Spleen (tissue), 11 donors: ENCODE results near the gene MATCAP1. TPM values are rescaled to one million over a fixed set of nuclear protein-coding genes. Genes with fewer than 3 reads are reported as not detected.

Source experiments
- DNase-seq: peaks from one replicate; pipeline ENCODE4 v3.0.0-alpha.2; 2020
- H3K27ac ChIP-seq, 8 donors: fragments of 200-600 bp; sonication (generic) in 7 of 8; 1 replicate in 4 of 8; 2 replicates in 4 of 8; pipeline versions ENCODE4 v1.5.0 to v1.8.0; 2016 to 2021; ENCODE audit warnings: inconsistent platforms in 4 of 8, mild to moderate bottlenecking in 4 of 8, moderate library complexity in 1 of 8
- H3K27me3 ChIP-seq, 7 donors: fragments of 200-600 bp; sonication (generic) in 6 of 7; replicated peaks in 1 of 7; 1 replicate in 4 of 7; 2 replicates in 3 of 7; pipeline versions ENCODE4 v1.5.0 to v1.8.0; 2016 to 2021; ENCODE audit warnings: inconsistent platforms in 3 of 7, mild to moderate bottlenecking in 1 of 7
- H3K36me3 ChIP-seq, 6 donors: fragments of 200-600 bp; sonication (generic) in 5 of 6; 1 replicate in 4 of 6; 2 replicates in 2 of 6; pipeline versions ENCODE4 v1.5.0 to v1.8.0; 2016 to 2021; ENCODE audit warnings: inconsistent platforms in 2 of 6
- H3K4me1 ChIP-seq, 6 donors: fragments of 200-600 bp; sonication (generic) in 5 of 6; 1 replicate in 3 of 6; 2 replicates in 3 of 6; pipeline versions ENCODE4 v1.5.0 to v1.8.0; 2016 to 2021; ENCODE audit warnings: inconsistent platforms in 3 of 6
- H3K4me3 ChIP-seq, 8 donors: fragments of 200-600 bp; sonication (generic) in 7 of 8; 1 replicate in 4 of 8; 2 replicates in 4 of 8; pipeline versions ENCODE4 v1.5.0 to v1.8.0; 2016 to 2021; ENCODE audit warnings: inconsistent platforms in 4 of 8, mild to moderate bottlenecking in 4 of 8, moderate library complexity in 2 of 8
- H3K9me3 ChIP-seq, 8 donors: fragments of 200-600 bp; sonication (generic) in 7 of 8; 1 replicate in 4 of 8; 2 replicates in 4 of 8; pipeline versions ENCODE4 v1.5.0 to v1.8.0; 2016 to 2021; ENCODE audit warnings: inconsistent platforms in 4 of 8
- POLR2A ChIP-seq, 3 donors: fragments of 450-650 bp; IDR thresholded peaks; one replicate each; pipeline ENCODE4 v1.5.1; 2017; ENCODE audit warnings: antibody characterized with exemption in 3 of 3, mild to moderate bottlenecking in 1 of 3
- POLR2AphosphoS5 ChIP-seq, 3 donors: sonication (generic); formaldehyde crosslinking; IDR thresholded peaks; one replicate each; pipeline ENCODE4 v1.5.1; 2017; ENCODE audit warnings: antibody characterized with exemption in 3 of 3
- WGBS, 5 donors: extraction: QIAGEN DNeasy Blood & Tissue Kit in 3 of 5; methylation state at CpG; one replicate each; pipeline versions ENCODE4 v1.1.5 to v1.1.7; 2013 to 2018; 5-methylcytosine and 5-hydroxymethylcytosine counted together
- intact Hi-C: fragments of 100-400 bp; cut with DNase I; formaldehyde crosslinking; loops from one replicate; pipeline ENCODE4 v1.15.0; 2023; ENCODE audit warnings: low total_unique reads
- polyA plus RNA-seq, 3 donors: library from polyadenylated mRNA; stranded (reverse); fragments of 200-250 nt; gene quantifications; one replicate each; pipeline ENCODE4 v1.2.1, GENCODE V29; 2013
- total RNA-seq, 7 donors: library from RNA; depleted of rRNA in 3 of 7; stranded (reverse); fragments of >200 nt in 3 of 7; fragmentation: NEBNext Ultra II Directional in 4 of 7; extraction: Animal tissue kit (Norgen Biotek cat#: 25700) in 4 of 7; gene quantifications; one replicate each; pipeline versions ENCODE4 v1.1.0 to v1.2.1, GENCODE V29; 2016 to 2021
- TF ChIP-seq, protein P1 (sequence below), 11 experiments: fragments of 200-600 bp in 7 of 11; fragments of 450-650 bp in 4 of 11; sonication (generic) in 4 of 11; IDR thresholded peaks in 8 of 11; conservative IDR thresholded peaks in 3 of 11; 1 replicate in 7 of 11; 2 replicates in 4 of 11; pipeline versions ENCODE4 v1.4.0 to v1.8.0; 2016 to 2021; ENCODE audit warnings: antibody characterized with exemption in 11 of 11, inconsistent platforms in 4 of 11, mild to moderate bottlenecking in 1 of 11
- donor health status: healthy with polysubstance abuse.
- donor health status: DM: no; HTN: no; CAD: no; lungs with moderate emphysema.
- donor health status: DM: no; HTN: no; CAD: no.
- donor health status: Bipolar disorder and iron deficiency.
- donor health status: healthy.
- donor health status: DM: no; HTN: no; CAD: no.
- donor health status: DM: yes; HTN: yes; CAD: no.

MATCAP1 gene
- total and polyA plus RNA-seq, 10 donors, result 8.9 to 59.4 (median 20.6) TPM

GRCh38 chr16:67199808-67200198 lies 16.0 kb upstream of the MATCAP1 start:
- TF ChIP-seq, protein P1, sequence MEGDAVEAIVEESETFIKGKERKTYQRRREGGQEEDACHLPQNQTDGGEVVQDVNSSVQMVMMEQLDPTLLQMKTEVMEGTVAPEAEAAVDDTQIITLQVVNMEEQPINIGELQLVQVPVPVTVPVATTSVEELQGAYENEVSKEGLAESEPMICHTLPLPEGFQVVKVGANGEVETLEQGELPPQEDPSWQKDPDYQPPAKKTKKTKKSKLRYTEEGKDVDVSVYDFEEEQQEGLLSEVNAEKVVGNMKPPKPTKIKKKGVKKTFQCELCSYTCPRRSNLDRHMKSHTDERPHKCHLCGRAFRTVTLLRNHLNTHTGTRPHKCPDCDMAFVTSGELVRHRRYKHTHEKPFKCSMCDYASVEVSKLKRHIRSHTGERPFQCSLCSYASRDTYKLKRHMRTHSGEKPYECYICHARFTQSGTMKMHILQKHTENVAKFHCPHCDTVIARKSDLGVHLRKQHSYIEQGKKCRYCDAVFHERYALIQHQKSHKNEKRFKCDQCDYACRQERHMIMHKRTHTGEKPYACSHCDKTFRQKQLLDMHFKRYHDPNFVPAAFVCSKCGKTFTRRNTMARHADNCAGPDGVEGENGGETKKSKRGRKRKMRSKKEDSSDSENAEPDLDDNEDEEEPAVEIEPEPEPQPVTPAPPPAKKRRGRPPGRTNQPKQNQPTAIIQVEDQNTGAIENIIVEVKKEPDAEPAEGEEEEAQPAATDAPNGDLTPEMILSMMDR (IDR thresholded peaks at IDR 0.05 in 8 of 11, conservative IDR thresholded peaks at IDR 0.05 in 3 of 11), result peak in 1 of 11 experiments; percentile 20
- no peak for TF ChIP-seq POLR2A (IDR thresholded peaks at IDR 0.05)
- Histone ChIP-seq H3K4me3 (peak overlapping the region in 1 of 8 donors; percentile 4), H3K27ac (no peak overlapping the region), H3K4me1 (peaks cover 0 to 58% (median 17%) of the 10 kb centered on the region in 6 donors), H3K27me3 (no peaks in the 10 kb centered on the region), H3K36me3 (peaks cover 0 to 100% (median 85%) of the 10 kb centered on the region in 6 donors), H3K9me3 (no peaks in the 10 kb centered on the region)
- intact Hi-C loops, result no loop called here
- DNase-seq, result no peak
- WGBS, 5 donors, result 62 to 78% (median 71%) methylated on average over 22 of the region's 22 CpGs

- no peaks in the 10 kb centered on the region for H3K27me3 ChIP-seq
- H3K36me3 ChIP-seq, result peaks cover 0 to 100% (median 90%) of the 10 kb centered on the region in 6 donors
- 68 to 87% (median 83%) methylated on average over 42 to 61 of the region's 61 CpGs for WGBS, 5 donors
- intact Hi-C loops, result no loop called here
- H3K4me1 ChIP-seq, result peaks cover under 1 to 58% (median 20%) of the 10 kb centered on the region in 6 donors
- H3K4me3 ChIP-seq, result peak within 1 kb of the TSS in 1 of 8 donors; percentile 4
- TF ChIP-seq POLR2A (IDR thresholded peaks at IDR 0.05), result no peak
- peak in 2 of 3 donors; percentile 45 to 63 for TF ChIP-seq POLR2AphosphoS5 (IDR thresholded peaks at IDR 0.05)
- TF ChIP-seq, protein P1 (IDR thresholded peaks at IDR 0.05 in 8 of 11, conservative IDR thresholded peaks at IDR 0.05 in 3 of 11), result peak in 3 of 11 experiments; percentile 13 to 34 (median 22)
- peak within 1 kb of the TSS in 2 of 8 donors; percentile 21 to 33 for H3K27ac ChIP-seq
- no peaks in the 10 kb centered on the region for H3K9me3 ChIP-seq
- DNase-seq, result no peak
Observed at GRCh38 chr16:67199011-67199807, 15.4 kb upstream of the MATCAP1 start, which contains the start of gene ELMO3. Gene ELMO3 (plus strand): TSS chr16:67199131. CDS start chr16:67199327, 196 bp downstream.

DNA sequence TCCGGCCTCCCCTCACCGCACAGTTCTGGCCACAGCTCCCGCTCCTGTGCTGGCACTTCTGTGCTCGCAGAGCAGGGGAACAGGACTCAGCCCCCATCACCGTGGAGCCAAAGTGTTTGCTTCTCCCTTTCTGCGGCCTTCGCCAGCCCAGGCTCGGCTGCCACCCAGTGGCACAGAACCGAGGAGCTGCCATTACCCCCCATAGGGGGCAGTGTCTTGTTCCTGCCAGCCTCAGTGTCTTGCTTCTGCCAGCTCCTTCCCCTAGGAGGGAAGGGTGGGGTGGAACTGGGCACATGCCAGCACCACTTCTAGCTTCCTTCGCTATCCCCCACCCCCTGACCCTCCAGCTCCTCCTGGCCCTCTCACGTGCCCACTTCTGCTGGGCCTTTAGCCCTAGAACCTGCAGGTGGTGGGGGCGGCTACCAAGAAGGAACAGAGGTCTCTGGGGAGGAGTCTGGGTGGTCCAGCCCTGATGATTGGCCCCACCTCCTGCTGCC lies 14.5 kb upstream of the MATCAP1 start:
- WGBS, 5 donors, result 58 to 77% (median 68%) methylated on average over 8 to 12 of the region's 12 CpGs
- DNase-seq, result no peak

More for the DNA sequence above, 14.5 kb upstream of the MATCAP1 start:
- no peaks in the 10 kb centered on the region for H3K27me3 ChIP-seq
- peaks cover 0 to 100% (median 86%) of the 10 kb centered on the region in 6 donors for H3K36me3 ChIP-seq
- no peak overlapping the region for H3K4me3 ChIP-seq
- H3K27ac ChIP-seq, result peak overlapping the region in 2 of 8 donors; percentile 21 to 33
- TF ChIP-seq, protein P1 (IDR thresholded peaks at IDR 0.05 in 8 of 11, conservative IDR thresholded peaks at IDR 0.05 in 3 of 11), result peak in 9 of 11 experiments; percentile 15 to 68 (median 55)
- TF ChIP-seq POLR2A (IDR thresholded peaks at IDR 0.05) (no peak), POLR2AphosphoS5 (IDR thresholded peaks at IDR 0.05) (peak in 2 of 3 donors; percentile 59 to 71)
- intact Hi-C loops, result no loop called here
- no peaks in the 10 kb centered on the region for H3K9me3 ChIP-seq
- H3K4me1 ChIP-seq, result peaks cover 10 to 61% (median 29%) of the 10 kb centered on the region in 6 donors
